ENCODE measurements around the gene PEAK1. TPM values are rescaled to one million over a fixed set of nuclear protein-coding genes. Genes with fewer than 3 reads are reported as not detected.

PEAK1 gene
- total RNA-seq, 4 donors from 2014 or later: 51.1 to 82.2 (median 58.1) TPM

GRCh38 chr15:77329202-77329601, 90.7 kb downstream of the PEAK1 start:
- in situ Hi-C loops (cut with MboI; ENCODE audit: low pct_ligation_motif_present in 1 of 4, low pct_unique_long_range_greater_than_20kb in 1 of 4, low sequenced_read_pairs in 3 of 4) (no loop called here), intact Hi-C loops (cut with DNase I; ENCODE audit: low total_unique reads) (no loop called here)
- H3K27ac ChIP-seq: no peak overlapping the region
- no peaks in the 10 kb centered on the region for H3K27me3 ChIP-seq
- no peak for DNase-seq
- no peak overlapping the region for H3K4me3 ChIP-seq
- TF ChIP-seq EP300 (IDR thresholded peaks at IDR 0.05; ENCODE audit: low read depth) (no peak), POLR2A (IDR thresholded peaks at IDR 0.05) (no peak), POLR2AphosphoS5 (IDR thresholded peaks at IDR 0.05) (no peak), CTCF (IDR thresholded peaks at IDR 0.05) (no peak)
- no peaks in the 10 kb centered on the region for H3K4me1 ChIP-seq
- 84% methylated on average over 1 of the region's 1 CpG; no CpG with 5 or more reads in 1 of the 2 donors for WGBS, 2 donors (ENCODE audit: low coverage in 1 of 2)
- no peaks in the 10 kb centered on the region for H3K36me3 ChIP-seq
- H3K9me3 ChIP-seq: no peaks in the 10 kb centered on the region

GRCh38 chr15:77327844-77328529, 91.9 kb downstream of the PEAK1 start:
- H3K36me3 ChIP-seq: no peaks in the 10 kb centered on the region
- no peak overlapping the region for H3K4me3 ChIP-seq
- no peaks in the 10 kb centered on the region for H3K27me3 ChIP-seq
- no peaks in the 10 kb centered on the region for H3K9me3 ChIP-seq
- no peak for DNase-seq
- in situ Hi-C loops (cut with MboI; ENCODE audit: low pct_ligation_motif_present in 1 of 4, low pct_unique_long_range_greater_than_20kb in 1 of 4, low sequenced_read_pairs in 3 of 4) (no loop called here), intact Hi-C loops (cut with DNase I; ENCODE audit: low total_unique reads) (no loop called here)
- no peaks in the 10 kb centered on the region for H3K4me1 ChIP-seq
- 87 to 92% methylated on average over 3 of the region's 3 CpGs for WGBS, 2 donors (ENCODE audit: low coverage in 1 of 2)
- TF ChIP-seq POLR2AphosphoS5 (IDR thresholded peaks at IDR 0.05) (no peak), EP300 (IDR thresholded peaks at IDR 0.05; ENCODE audit: low read depth) (no peak), POLR2A (IDR thresholded peaks at IDR 0.05) (no peak), CTCF (IDR thresholded peaks at IDR 0.05) (no peak)
- H3K27ac ChIP-seq: no peak overlapping the region

- Histone ChIP-seq H3K27me3 (no peaks in the 10 kb centered on the region), H3K4me1 (no peaks in the 10 kb centered on the region), H3K27ac (no peak overlapping the region), H3K36me3 (no peaks in the 10 kb centered on the region), H3K9me3 (no peaks in the 10 kb centered on the region), H3K4me3 (no peak overlapping the region)
- TF ChIP-seq EP300 (IDR thresholded peaks at IDR 0.05; ENCODE audit: low read depth) (no peak), CTCF (IDR thresholded peaks at IDR 0.05) (no peak), POLR2A (IDR thresholded peaks at IDR 0.05) (no peak), POLR2AphosphoS5 (IDR thresholded peaks at IDR 0.05) (no peak)
- in situ Hi-C loops (cut with MboI; ENCODE audit: low pct_ligation_motif_present in 1 of 4, low pct_unique_long_range_greater_than_20kb in 1 of 4, low sequenced_read_pairs in 3 of 4): no loop called here
- WGBS, 2 donors (ENCODE audit: low coverage in 1 of 2): 67 to 74% methylated on average over 2 of the region's 2 CpGs
- intact Hi-C loops (cut with DNase I; ENCODE audit: low total_unique reads): no loop called here
- DNase-seq: no peak
These were observed 92.7 kb downstream of the PEAK1 start for GRCh38 chr15:77327168-77327567.

- Histone ChIP-seq H3K27me3 (no peaks in the 10 kb centered on the region), H3K4me3 (no peak overlapping the region), H3K36me3 (no peaks in the 10 kb centered on the region), H3K27ac (no peak overlapping the region), H3K9me3 (no peaks in the 10 kb centered on the region), H3K4me1 (no peaks in the 10 kb centered on the region)
- intact Hi-C loops (cut with DNase I; ENCODE audit: low total_unique reads) (no loop called here), in situ Hi-C loops (cut with MboI; ENCODE audit: low pct_ligation_motif_present in 1 of 4, low pct_unique_long_range_greater_than_20kb in 1 of 4, low sequenced_read_pairs in 3 of 4) (no loop called here)
- no peak for DNase-seq
- TF ChIP-seq CTCF (IDR thresholded peaks at IDR 0.05) (no peak), POLR2A (IDR thresholded peaks at IDR 0.05) (no peak), EP300 (IDR thresholded peaks at IDR 0.05; ENCODE audit: low read depth) (no peak), POLR2AphosphoS5 (IDR thresholded peaks at IDR 0.05) (no peak)
- WGBS, 2 donors (ENCODE audit: low coverage in 1 of 2): 87 to 93% methylated on average over 2 of the region's 2 CpGs
These were observed 93.5 kb downstream of the PEAK1 start for GRCh38 chr15:77326366-77326765.
